HEK293 (cell line): ENCODE data around the gene SLU7.
"Not testable (repeated sequence)": the region's sequence is repeated elsewhere in the genome, so short reads cannot be mapped to it uniquely, and the experiment has no call there.

Experiments used
- CTCF ChIA-PET: fragments of 350-600 bp; formaldehyde crosslinking; extraction: SDS; loops from one replicate; lab custom pipeline; 2021; ENCODE audit warnings: antibody characterized with exemption; lab: Yijun Ruan, JAX
- POLR2A ChIA-PET: fragments of 300-600 bp; formaldehyde crosslinking; extraction: SDS; loops from one replicate; lab custom pipeline; 2020; ENCODE audit warnings: antibody characterized with exemption, inconsistent platforms; lab: Yijun Ruan, JAX
- H3K27ac ChIP-seq: fragments of 200-500 bp; sonication (Bioruptor generic); 2 replicates; pipeline ENCODE4 v1.5.1; 2014; ENCODE audit warnings: low read depth, low read length, control low read depth, inconsistent platforms; ENCODE audit errors: extremely low read depth
- H3K36me3 ChIP-seq, 2 experiments: fragments of 200-500 bp in 1 of 2; sonication (Bioruptor generic) in 1 of 2; 1 replicate in 1 of 2; 2 replicates in 1 of 2; pipeline ENCODE4 v1.5.1; 2014 to 2017; ENCODE audit warnings: inconsistent platforms in 2 of 2, low read length in 2 of 2; ENCODE audit not compliant: control insufficient read depth in 2 of 2, insufficient read depth in 1 of 2
- H3K4me1 ChIP-seq: fragments of 200-500 bp; sonication (Bioruptor generic); 2 replicates; pipeline ENCODE4 v1.5.1; 2014; ENCODE audit warnings: mild to moderate bottlenecking, low read length, inconsistent platforms; ENCODE audit not compliant: control insufficient read depth, insufficient read depth
- H3K4me3 ChIP-seq: 2 replicates; pipeline ENCODE4 v1.5.1; 2011; ENCODE audit warnings: low read depth, mild to moderate bottlenecking, control low read depth, low read length, moderate library complexity
- H3K9me3 ChIP-seq: fragments of 200-500 bp; sonication (Bioruptor generic); 2 replicates; pipeline ENCODE4 v1.5.1; 2014; ENCODE audit warnings: low read depth, low read length, inconsistent platforms; ENCODE audit not compliant: control insufficient read depth, insufficient read depth
- EGR2 ChIP-seq: fragments of 450-650 bp; formaldehyde crosslinking; IDR thresholded peaks from 2 replicates; pipeline ENCODE4 v1.5.1; 2016; ENCODE audit warnings: low read depth, missing biosample characterization, missing genetic modification characterization
- GLIS2 ChIP-seq: fragments of 450-650 bp; formaldehyde crosslinking; IDR thresholded peaks from 2 replicates; pipeline ENCODE4 v1.5.1; 2016; ENCODE audit warnings: missing biosample characterization, missing genetic modification characterization
- KLF16 ChIP-seq: fragments of 450-650 bp; formaldehyde crosslinking; IDR thresholded peaks from 2 replicates; pipeline ENCODE4 v1.5.1; 2017; ENCODE audit warnings: missing biosample characterization, missing genetic modification characterization
- OSR2 ChIP-seq: fragments of 450-650 bp; formaldehyde crosslinking; IDR thresholded peaks from 2 replicates; pipeline ENCODE4 v1.5.1; 2016; ENCODE audit warnings: missing biosample characterization, missing genetic modification characterization
- RBAK ChIP-seq: fragments of 450-650 bp; formaldehyde crosslinking; IDR thresholded peaks from 2 replicates; pipeline ENCODE4 v1.5.1; 2016; ENCODE audit warnings: missing biosample characterization, missing genetic modification characterization
- SCRT2 ChIP-seq: fragments of 450-650 bp; formaldehyde crosslinking; IDR thresholded peaks from 2 replicates; pipeline ENCODE4 v1.5.1; 2016; ENCODE audit warnings: missing biosample characterization, missing genetic modification characterization
- SP7 ChIP-seq: fragments of 450-650 bp; formaldehyde crosslinking; IDR thresholded peaks from 2 replicates; pipeline ENCODE4 v1.5.1; 2016; ENCODE audit warnings: missing biosample characterization, missing genetic modification characterization
- ZFHX2 ChIP-seq: fragments of 450-650 bp; formaldehyde crosslinking; conservative IDR thresholded peaks from 2 replicates; pipeline ENCODE4 v1.5.1; 2016; ENCODE audit warnings: missing biosample characterization, missing genetic modification characterization
- ZNF146 ChIP-seq: fragments of 450-650 bp; formaldehyde crosslinking; IDR thresholded peaks from 2 replicates; pipeline ENCODE4 v1.5.1; 2016; ENCODE audit warnings: missing biosample characterization, missing genetic modification characterization
- ZNF202 ChIP-seq: fragments of 450-650 bp; formaldehyde crosslinking; IDR thresholded peaks from 2 replicates; pipeline ENCODE4 v1.5.1; 2016; ENCODE audit warnings: missing biosample characterization, missing genetic modification characterization, borderline replicate concordance
- ZNF214 ChIP-seq: fragments of 450-650 bp; formaldehyde crosslinking; IDR thresholded peaks from 2 replicates; pipeline ENCODE4 v1.5.1; 2017; ENCODE audit warnings: missing biosample characterization, mild to moderate bottlenecking, missing genetic modification characterization, borderline replicate concordance
- ZNF501 ChIP-seq: fragments of 450-650 bp; formaldehyde crosslinking; IDR thresholded peaks from 2 replicates; pipeline ENCODE4 v1.5.1; 2016; ENCODE audit warnings: missing biosample characterization, missing genetic modification characterization
- ZNF529 ChIP-seq: fragments of 450-650 bp; formaldehyde crosslinking; IDR thresholded peaks from 2 replicates; pipeline ENCODE4 v1.5.1; 2017; ENCODE audit warnings: missing genetic modification characterization, missing biosample characterization; ENCODE audit not compliant: insufficient replicate concordance
- ZNF549 ChIP-seq: fragments of 450-650 bp; IDR thresholded peaks from 2 replicates; pipeline ENCODE4 v1.5.1; 2018; ENCODE audit warnings: missing biosample characterization, missing genetic modification characterization, mild to moderate bottlenecking, inconsistent platforms, moderate library complexity
- ZNF626 ChIP-seq: fragments of 450-650 bp; sonication (Bioruptor Pico); formaldehyde crosslinking; IDR thresholded peaks from 2 replicates; pipeline ENCODE4 v1.5.1; 2018; ENCODE audit warnings: missing biosample characterization, missing genetic modification characterization, inconsistent platforms
- ZNF792 ChIP-seq: fragments of 450-650 bp; formaldehyde crosslinking; IDR thresholded peaks from 2 replicates; pipeline ENCODE4 v1.5.1; 2016; ENCODE audit warnings: missing biosample characterization, missing genetic modification characterization
- TF ChIP-seq, protein P1 (sequence below): fragments of 450-650 bp; formaldehyde crosslinking; IDR thresholded peaks from 2 replicates; pipeline ENCODE4 v1.5.1; 2016; ENCODE audit warnings: missing biosample characterization, missing genetic modification characterization
- TF ChIP-seq, protein P2 (sequence below): sonication (generic); formaldehyde crosslinking; IDR thresholded peaks from 2 replicates; pipeline ENCODE4 v1.8.1; 2022; ENCODE audit warnings: mild to moderate bottlenecking, moderate library complexity, missing genetic modification reagents
- TF ChIP-seq, protein P3 (sequence below): fragments of 450-650 bp; formaldehyde crosslinking; IDR thresholded peaks from 2 replicates; pipeline ENCODE4 v1.5.1; 2016; ENCODE audit warnings: missing biosample characterization, missing genetic modification characterization
- TF ChIP-seq, protein P4 (sequence below): fragments of 450-650 bp; formaldehyde crosslinking; IDR thresholded peaks from 2 replicates; pipeline ENCODE4 v1.5.1; 2016; ENCODE audit warnings: missing biosample characterization, missing genetic modification characterization
- TF ChIP-seq, protein P5 (sequence below): fragments of 450-650 bp; formaldehyde crosslinking; IDR thresholded peaks from 2 replicates; pipeline ENCODE4 v1.5.1; 2017; ENCODE audit warnings: missing biosample characterization, missing genetic modification characterization
- TF ChIP-seq, protein P6 (sequence below): fragments of 450-650 bp; IDR thresholded peaks from 2 replicates; pipeline ENCODE4 v1.5.1; 2018; ENCODE audit warnings: missing biosample characterization, mild to moderate bottlenecking, missing genetic modification characterization
- TF ChIP-seq, protein P7 (sequence below): fragments of 450-650 bp; formaldehyde crosslinking; IDR thresholded peaks from 2 replicates; pipeline ENCODE4 v1.5.1; 2016; ENCODE audit warnings: missing biosample characterization, missing genetic modification characterization

Gene SLU7

DNA sequence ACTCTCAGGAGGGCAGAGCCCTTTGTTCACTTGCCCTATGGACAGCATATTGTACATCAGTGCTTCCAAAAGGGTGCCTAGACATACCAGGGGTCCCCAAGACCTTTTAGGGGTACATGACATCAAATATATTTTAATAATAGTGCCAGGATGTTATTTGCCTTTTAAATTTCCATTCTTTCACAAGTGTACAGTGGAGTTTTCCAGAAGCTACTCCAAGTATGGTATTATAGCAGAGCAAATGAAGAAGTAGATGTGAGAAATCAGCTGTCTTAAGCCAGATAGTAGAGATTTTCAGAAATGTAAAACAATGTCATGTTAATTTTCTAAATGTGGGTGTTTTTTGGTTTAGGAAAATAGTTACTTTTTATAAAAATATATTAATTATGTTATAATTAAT is 18.4 kb upstream of the SLU7 start:
- H3K4me3 ChIP-seq: no peak overlapping the region
- H3K9me3 ChIP-seq: no peaks in the 10 kb centered on the region
- ChIA-PET POLR2A (no interaction called here), CTCF (interaction anchor here (0.6 to 4.1 kb wide), 10 partner anchors 9 to 218 kb away, joined by 3 to 56 read pairs (median 10); partner anchors contain the start of genes PTTG1 and SLU7)
- H3K36me3 ChIP-seq: no peaks in the 10 kb centered on the region
- H3K4me1 ChIP-seq: no peaks in the 10 kb centered on the region; the same call in 1 of the 2 replicates
- H3K27ac ChIP-seq: no peak overlapping the region
- TF ChIP-seq ZNF214 (no peak), ZNF501 (tag by site-specific recombination) (no peak)
- TF ChIP-seq, protein P1, sequence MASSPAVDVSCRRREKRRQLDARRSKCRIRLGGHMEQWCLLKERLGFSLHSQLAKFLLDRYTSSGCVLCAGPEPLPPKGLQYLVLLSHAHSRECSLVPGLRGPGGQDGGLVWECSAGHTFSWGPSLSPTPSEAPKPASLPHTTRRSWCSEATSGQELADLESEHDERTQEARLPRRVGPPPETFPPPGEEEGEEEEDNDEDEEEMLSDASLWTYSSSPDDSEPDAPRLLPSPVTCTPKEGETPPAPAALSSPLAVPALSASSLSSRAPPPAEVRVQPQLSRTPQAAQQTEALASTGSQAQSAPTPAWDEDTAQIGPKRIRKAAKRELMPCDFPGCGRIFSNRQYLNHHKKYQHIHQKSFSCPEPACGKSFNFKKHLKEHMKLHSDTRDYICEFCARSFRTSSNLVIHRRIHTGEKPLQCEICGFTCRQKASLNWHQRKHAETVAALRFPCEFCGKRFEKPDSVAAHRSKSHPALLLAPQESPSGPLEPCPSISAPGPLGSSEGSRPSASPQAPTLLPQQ (tag by site-specific recombination): no peak
- TF ChIP-seq, protein P2, sequence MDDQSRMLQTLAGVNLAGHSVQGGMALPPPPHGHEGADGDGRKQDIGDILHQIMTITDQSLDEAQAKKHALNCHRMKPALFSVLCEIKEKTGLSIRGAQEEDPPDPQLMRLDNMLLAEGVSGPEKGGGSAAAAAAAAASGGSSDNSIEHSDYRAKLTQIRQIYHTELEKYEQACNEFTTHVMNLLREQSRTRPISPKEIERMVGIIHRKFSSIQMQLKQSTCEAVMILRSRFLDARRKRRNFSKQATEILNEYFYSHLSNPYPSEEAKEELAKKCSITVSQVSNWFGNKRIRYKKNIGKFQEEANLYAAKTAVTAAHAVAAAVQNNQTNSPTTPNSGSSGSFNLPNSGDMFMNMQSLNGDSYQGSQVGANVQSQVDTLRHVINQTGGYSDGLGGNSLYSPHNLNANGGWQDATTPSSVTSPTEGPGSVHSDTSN: no peak

DNA sequence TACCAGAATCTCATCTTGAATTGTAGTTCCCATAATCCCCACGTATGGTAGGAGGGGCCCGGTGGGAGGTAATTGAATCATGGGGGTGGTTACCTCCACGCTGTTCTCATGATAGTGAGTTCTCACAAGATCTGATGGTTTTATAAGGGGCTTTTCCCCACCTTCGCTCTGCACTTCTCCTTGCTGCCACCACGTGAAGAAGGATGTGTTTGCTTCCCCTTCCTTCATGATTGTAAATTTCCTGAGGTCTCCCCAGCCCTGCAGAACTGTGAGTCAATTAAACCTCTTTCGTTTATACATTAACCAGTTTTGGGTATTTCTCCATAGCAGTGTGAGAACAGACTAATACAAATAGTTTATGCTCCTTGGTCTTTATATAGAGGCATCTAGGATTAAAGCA is 17.8 kb upstream of the SLU7 start:
- CTCF ChIA-PET, H3K27ac ChIP-seq, POLR2A ChIA-PET, H3K9me3 ChIP-seq, H3K4me1 ChIP-seq, H3K4me3 ChIP-seq, H3K36me3 ChIP-seq: not testable (repeated sequence)
- TF ChIP-seq EGR2 (tag by site-specific recombination) (peak; percentile 57), ZFHX2 (tag by site-specific recombination) (peak; percentile 30; the same call in 1 of the 2 replicates)
- TF ChIP-seq, all 188 proteins: peak for 2; not testable (repeated sequence) for 186

DNA sequence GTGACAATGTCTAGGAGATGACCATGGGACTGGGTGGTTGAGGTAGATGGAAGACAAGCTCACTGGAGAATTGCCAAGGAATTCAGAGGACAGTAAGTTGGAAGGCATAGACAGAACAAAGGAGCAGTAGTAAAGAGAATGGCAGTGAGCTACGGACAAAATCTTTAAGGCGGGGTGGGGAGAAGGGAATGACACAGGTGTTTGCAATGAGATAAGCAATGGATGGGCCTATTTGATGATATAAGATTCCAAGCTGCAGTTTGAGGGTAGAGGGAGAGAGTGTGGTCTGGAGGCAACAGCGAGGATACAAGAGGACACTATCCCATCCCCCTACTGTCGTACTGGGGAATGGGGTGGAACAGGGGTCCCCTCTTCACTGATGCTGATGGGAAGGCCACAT is 17.1 kb upstream of the SLU7 start:
- CTCF ChIA-PET: no interaction called here
- POLR2A ChIA-PET: no interaction called here

More for the DNA sequence above, 17.1 kb upstream of the SLU7 start:
- Histone ChIP-seq H3K9me3 (no peaks in the 10 kb centered on the region), H3K4me3 (no peak overlapping the region), H3K27ac (no peak overlapping the region), H3K36me3 (no peaks in the 10 kb centered on the region), H3K4me1 (no peaks in the 10 kb centered on the region; the same call in 1 of the 2 replicates)
- TF ChIP-seq ZNF529 (tag by site-specific recombination) (no peak), SP7 (tag by site-specific recombination) (no peak), GLIS2 (no peak), OSR2 (tag by site-specific recombination) (no peak), ZNF202 (tag by site-specific recombination) (no peak), KLF16 (tag by site-specific recombination) (no peak), ZNF549 (tag by site-specific recombination) (no peak), RBAK (no peak), ZNF626 (tag by site-specific recombination) (no peak), ZNF146 (tag by site-specific recombination) (no peak), ZNF792 (tag by site-specific recombination) (no peak), SCRT2 (tag by site-specific recombination) (no peak)
- TF ChIP-seq, protein P3, sequence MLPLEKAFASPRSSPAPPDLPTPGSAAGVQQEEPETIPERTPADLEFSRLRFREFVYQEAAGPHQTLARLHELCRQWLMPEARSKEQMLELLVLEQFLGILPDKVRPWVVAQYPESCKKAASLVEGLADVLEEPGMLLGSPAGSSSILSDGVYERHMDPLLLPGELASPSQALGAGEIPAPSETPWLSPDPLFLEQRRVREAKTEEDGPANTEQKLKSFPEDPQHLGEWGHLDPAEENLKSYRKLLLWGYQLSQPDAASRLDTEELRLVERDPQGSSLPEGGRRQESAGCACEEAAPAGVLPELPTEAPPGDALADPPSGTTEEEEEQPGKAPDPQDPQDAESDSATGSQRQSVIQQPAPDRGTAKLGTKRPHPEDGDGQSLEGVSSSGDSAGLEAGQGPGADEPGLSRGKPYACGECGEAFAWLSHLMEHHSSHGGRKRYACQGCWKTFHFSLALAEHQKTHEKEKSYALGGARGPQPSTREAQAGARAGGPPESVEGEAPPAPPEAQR: no peak
- TF ChIP-seq, protein P4, sequence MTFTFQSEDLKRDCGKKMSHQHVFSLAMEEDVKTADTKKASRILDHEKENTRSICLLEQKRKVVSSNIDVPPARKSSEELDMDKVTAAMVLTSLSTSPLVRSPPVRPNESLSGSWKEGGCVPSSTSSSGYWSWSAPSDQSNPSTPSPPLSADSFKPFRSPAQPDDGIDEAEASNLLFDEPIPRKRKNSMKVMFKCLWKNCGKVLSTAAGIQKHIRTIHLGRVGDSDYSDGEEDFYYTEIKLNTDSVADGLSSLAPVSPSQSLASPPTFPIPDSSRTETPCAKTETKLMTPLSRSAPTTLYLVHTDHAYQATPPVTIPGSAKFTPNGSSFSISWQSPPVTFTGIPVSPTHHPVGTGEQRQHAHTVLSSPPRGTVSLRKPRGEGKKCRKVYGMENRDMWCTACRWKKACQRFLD (tag by site-specific recombination): no peak
- TF ChIP-seq, protein P5, sequence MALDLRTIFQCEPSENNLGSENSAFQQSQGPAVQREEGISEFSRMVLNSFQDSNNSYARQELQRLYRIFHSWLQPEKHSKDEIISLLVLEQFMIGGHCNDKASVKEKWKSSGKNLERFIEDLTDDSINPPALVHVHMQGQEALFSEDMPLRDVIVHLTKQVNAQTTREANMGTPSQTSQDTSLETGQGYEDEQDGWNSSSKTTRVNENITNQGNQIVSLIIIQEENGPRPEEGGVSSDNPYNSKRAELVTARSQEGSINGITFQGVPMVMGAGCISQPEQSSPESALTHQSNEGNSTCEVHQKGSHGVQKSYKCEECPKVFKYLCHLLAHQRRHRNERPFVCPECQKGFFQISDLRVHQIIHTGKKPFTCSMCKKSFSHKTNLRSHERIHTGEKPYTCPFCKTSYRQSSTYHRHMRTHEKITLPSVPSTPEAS (tag by site-specific recombination): no peak
- TF ChIP-seq, protein P6, sequence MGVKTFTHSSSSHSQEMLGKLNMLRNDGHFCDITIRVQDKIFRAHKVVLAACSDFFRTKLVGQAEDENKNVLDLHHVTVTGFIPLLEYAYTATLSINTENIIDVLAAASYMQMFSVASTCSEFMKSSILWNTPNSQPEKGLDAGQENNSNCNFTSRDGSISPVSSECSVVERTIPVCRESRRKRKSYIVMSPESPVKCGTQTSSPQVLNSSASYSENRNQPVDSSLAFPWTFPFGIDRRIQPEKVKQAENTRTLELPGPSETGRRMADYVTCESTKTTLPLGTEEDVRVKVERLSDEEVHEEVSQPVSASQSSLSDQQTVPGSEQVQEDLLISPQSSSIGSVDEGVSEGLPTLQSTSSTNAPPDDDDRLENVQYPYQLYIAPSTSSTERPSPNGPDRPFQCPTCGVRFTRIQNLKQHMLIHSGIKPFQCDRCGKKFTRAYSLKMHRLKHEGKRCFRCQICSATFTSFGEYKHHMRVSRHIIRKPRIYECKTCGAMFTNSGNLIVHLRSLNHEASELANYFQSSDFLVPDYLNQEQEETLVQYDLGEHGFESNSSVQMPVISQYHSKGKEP (tag by site-specific recombination): no peak
- TF ChIP-seq, protein P7, sequence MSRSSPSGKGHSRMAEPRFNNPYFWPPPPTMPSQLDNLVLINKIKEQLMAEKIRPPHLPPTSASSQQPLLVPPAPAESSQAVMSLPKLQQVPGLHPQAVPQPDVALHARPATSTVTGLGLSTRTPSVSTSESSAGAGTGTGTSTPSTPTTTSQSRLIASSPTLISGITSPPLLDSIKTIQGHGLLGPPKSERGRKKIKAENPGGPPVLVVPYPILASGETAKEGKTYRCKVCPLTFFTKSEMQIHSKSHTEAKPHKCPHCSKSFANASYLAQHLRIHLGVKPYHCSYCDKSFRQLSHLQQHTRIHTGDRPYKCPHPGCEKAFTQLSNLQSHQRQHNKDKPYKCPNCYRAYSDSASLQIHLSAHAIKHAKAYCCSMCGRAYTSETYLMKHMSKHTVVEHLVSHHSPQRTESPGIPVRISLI (tag by site-specific recombination): no peak
